Fibroblast of lung (primary cell): ENCODE measurements around the gene SERTAD1.

Source experiments
- EZH2 ChIP-seq: IDR thresholded peaks from 2 replicates; pipeline ENCODE4 v1.5.1; 2012; ENCODE audit warnings: low read length, control low read depth, mild to moderate bottlenecking; ENCODE audit errors: missing control alignments
- TF ChIP-seq, protein P1 (sequence below), 2 donors: IDR thresholded peaks in 1 of 2; conservative IDR thresholded peaks in 1 of 2; 1 replicate in 1 of 2; 2 replicates in 1 of 2; pipeline ENCODE4 v1.5.1; 2011 to 2012; ENCODE audit warnings: low read length in 2 of 2, control low read depth in 1 of 2, inconsistent platforms in 1 of 2, low read depth in 1 of 2, mild to moderate bottlenecking in 1 of 2

DNA sequence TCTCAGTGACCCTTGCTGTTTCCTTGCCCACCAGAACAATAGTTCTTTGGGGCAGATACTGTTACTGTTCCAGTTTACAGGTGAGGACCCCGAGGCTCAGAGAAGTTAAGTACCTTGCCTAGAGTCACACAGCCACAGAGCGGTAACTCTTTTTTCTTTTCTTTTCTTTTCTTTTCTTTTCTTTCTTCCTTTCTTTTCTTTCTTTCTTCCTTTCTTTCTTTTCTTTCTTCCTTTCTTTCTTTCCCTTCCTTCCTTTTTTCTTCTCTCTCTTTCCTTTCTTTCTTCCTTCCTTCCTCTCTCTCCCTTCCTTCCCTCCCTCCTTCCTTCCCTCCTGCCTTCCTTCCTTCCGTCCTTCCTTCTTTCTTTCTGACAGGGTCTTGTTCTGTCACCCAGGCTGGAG lies 7.8 kb downstream of the SERTAD1 start:
- TF ChIP-seq, protein P1, sequence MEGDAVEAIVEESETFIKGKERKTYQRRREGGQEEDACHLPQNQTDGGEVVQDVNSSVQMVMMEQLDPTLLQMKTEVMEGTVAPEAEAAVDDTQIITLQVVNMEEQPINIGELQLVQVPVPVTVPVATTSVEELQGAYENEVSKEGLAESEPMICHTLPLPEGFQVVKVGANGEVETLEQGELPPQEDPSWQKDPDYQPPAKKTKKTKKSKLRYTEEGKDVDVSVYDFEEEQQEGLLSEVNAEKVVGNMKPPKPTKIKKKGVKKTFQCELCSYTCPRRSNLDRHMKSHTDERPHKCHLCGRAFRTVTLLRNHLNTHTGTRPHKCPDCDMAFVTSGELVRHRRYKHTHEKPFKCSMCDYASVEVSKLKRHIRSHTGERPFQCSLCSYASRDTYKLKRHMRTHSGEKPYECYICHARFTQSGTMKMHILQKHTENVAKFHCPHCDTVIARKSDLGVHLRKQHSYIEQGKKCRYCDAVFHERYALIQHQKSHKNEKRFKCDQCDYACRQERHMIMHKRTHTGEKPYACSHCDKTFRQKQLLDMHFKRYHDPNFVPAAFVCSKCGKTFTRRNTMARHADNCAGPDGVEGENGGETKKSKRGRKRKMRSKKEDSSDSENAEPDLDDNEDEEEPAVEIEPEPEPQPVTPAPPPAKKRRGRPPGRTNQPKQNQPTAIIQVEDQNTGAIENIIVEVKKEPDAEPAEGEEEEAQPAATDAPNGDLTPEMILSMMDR (conservative IDR thresholded peaks at IDR 0.05 in 1 of 2, IDR thresholded peaks at IDR 0.05 in 1 of 2; ENCODE audit: low read depth in 1 of 2, low read length in 2 of 2), result no peak
- no peak for TF ChIP-seq EZH2
